Keratinocyte (primary cell): Measurements from ENCODE around the gene STK36.

Experiments used
- EZH2 ChIP-seq: IDR thresholded peaks from one replicate; pipeline ENCODE4 v1.6.1; 2012; ENCODE audit warnings: inconsistent platforms, mild to moderate bottlenecking, low read length, moderate library complexity
- TF ChIP-seq, protein P1 (sequence below), 3 experiments: IDR thresholded peaks in 1 of 3; conservative IDR thresholded peaks in 1 of 3; optimal IDR thresholded peaks in 1 of 3; 2 replicates in 2 of 3; 3 replicates in 1 of 3; pipeline versions ENCODE3 to v1.5.1; 2011; ENCODE audit warnings: low read length in 3 of 3, mild to moderate bottlenecking in 3 of 3, moderate library complexity in 2 of 3, control low read depth in 1 of 3, inconsistent platforms in 1 of 3; ENCODE audit not compliant: insufficient read depth in 2 of 3; ENCODE audit errors: extremely low read depth in 1 of 3

DNA sequence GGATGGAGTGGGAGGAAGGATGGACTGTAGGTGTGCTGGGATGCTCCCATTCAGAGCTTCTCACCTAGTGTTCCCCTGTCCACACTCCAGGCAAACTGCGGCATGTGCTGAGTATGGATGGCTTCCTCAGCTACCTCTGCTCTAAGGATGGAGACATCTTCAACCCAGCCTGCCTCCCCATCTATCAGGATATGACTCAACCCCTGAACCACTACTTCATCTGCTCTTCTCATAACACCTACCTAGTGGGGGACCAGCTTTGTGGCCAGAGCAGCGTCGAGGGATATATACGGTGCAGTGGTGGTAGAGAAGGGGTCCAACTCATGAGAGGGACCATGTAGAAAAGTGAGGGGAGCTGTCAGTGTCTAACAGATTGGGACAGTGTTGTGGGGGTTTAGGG is 43.9 kb upstream of the STK36 start:
- TF ChIP-seq, protein P1, sequence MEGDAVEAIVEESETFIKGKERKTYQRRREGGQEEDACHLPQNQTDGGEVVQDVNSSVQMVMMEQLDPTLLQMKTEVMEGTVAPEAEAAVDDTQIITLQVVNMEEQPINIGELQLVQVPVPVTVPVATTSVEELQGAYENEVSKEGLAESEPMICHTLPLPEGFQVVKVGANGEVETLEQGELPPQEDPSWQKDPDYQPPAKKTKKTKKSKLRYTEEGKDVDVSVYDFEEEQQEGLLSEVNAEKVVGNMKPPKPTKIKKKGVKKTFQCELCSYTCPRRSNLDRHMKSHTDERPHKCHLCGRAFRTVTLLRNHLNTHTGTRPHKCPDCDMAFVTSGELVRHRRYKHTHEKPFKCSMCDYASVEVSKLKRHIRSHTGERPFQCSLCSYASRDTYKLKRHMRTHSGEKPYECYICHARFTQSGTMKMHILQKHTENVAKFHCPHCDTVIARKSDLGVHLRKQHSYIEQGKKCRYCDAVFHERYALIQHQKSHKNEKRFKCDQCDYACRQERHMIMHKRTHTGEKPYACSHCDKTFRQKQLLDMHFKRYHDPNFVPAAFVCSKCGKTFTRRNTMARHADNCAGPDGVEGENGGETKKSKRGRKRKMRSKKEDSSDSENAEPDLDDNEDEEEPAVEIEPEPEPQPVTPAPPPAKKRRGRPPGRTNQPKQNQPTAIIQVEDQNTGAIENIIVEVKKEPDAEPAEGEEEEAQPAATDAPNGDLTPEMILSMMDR (optimal IDR thresholded peaks at IDR 0.05 in 1 of 3, IDR thresholded peaks at IDR 0.05 in 1 of 3, conservative IDR thresholded peaks at IDR 0.05 in 1 of 3; ENCODE audit: extremely low read depth in 1 of 3, insufficient read depth in 2 of 3, low read length in 3 of 3): no peak
- TF ChIP-seq EZH2: no peak
